CD14-positive monocyte (primary cell): ENCODE results near the gene UBE2J2. TPM values are rescaled to one million over a fixed set of nuclear protein-coding genes. Genes with fewer than 3 reads are reported as not detected.

Source experiments
- DNase-seq, 3 donors: peaks; one replicate each; pipeline ENCODE4 v3.0.0-alpha.2; 2011 to 2022
- H2AFZ ChIP-seq: 2 replicates; pipeline ENCODE4 v1.6.0; 2012; ENCODE audit warnings: mild to moderate bottlenecking, low read depth, low read length, inconsistent platforms; ENCODE audit not compliant: insufficient read depth, poor library complexity, severe bottlenecking
- H3K27ac ChIP-seq, 2 donors: 1 replicate in 1 of 2; 2 replicates in 1 of 2; pipeline ENCODE4 v1.5.1; 2012 to 2013; ENCODE audit warnings: low read length in 2 of 2, control low read depth in 1 of 2, inconsistent platforms in 1 of 2, low read depth in 1 of 2, mild to moderate bottlenecking in 1 of 2
- H3K27me3 ChIP-seq, 2 donors: one replicate each; pipeline versions ENCODE4 v1.6.0 to v1.6.1; 2011 to 2013; ENCODE audit warnings: low read length in 2 of 2; ENCODE audit not compliant: control insufficient read depth in 2 of 2, insufficient read depth in 2 of 2
- H3K36me3 ChIP-seq, 2 donors: replicated peaks in 1 of 2; 1 replicate in 1 of 2; 2 replicates in 1 of 2; pipeline versions ENCODE4 v1.5.1 to v1.6.1; 2012 to 2013; ENCODE audit warnings: low read length in 2 of 2, control low read depth in 1 of 2, inconsistent platforms in 1 of 2, mild to moderate bottlenecking in 1 of 2; ENCODE audit not compliant: insufficient read depth in 2 of 2, control insufficient read depth in 1 of 2
- H3K4me1 ChIP-seq, 2 donors: 1 replicate in 1 of 2; 2 replicates in 1 of 2; pipeline versions ENCODE4 v1.5.1 to v1.6.1; 2012 to 2013; ENCODE audit warnings: low read length in 2 of 2, control low read depth in 1 of 2, inconsistent platforms in 1 of 2, mild to moderate bottlenecking in 1 of 2, moderate library complexity in 1 of 2; ENCODE audit not compliant: insufficient read depth in 2 of 2, control insufficient read depth in 1 of 2
- H3K4me2 ChIP-seq: replicated peaks from 2 replicates; pipeline ENCODE3; 2012; ENCODE audit warnings: low read length, moderate library complexity, mild to moderate bottlenecking; ENCODE audit not compliant: poor library complexity, severe bottlenecking; ENCODE audit errors: extremely low read depth
- H3K4me3 ChIP-seq, 3 experiments: fragments of 200-600 bp in 1 of 3; sonication (generic) in 1 of 3; replicated peaks in 1 of 3; 1 replicate in 2 of 3; 2 replicates in 1 of 3; pipeline ENCODE4 v1.5.1; 2011 to 2013; ENCODE audit warnings: low read length in 3 of 3, mild to moderate bottlenecking in 3 of 3, control low read depth in 2 of 3, low read depth in 2 of 3, inconsistent platforms in 1 of 3, moderate library complexity in 1 of 3
- H3K79me2 ChIP-seq: 2 replicates; pipeline ENCODE4 v1.6.0; 2012; ENCODE audit warnings: mild to moderate bottlenecking, control low read depth, inconsistent platforms, low read length, moderate library complexity; ENCODE audit not compliant: insufficient read depth
- H3K9ac ChIP-seq: 2 replicates; pipeline ENCODE4 v1.6.0; 2017; ENCODE audit warnings: low read length, mild to moderate bottlenecking; ENCODE audit not compliant: insufficient read depth, poor library complexity, severe bottlenecking
- H3K9me3 ChIP-seq, 2 donors: replicated peaks in 1 of 2; 1 replicate in 1 of 2; 2 replicates in 1 of 2; pipeline versions ENCODE4 v1.5.1 to v1.6.1; 2012 to 2013; ENCODE audit warnings: low read length in 2 of 2, control low read depth in 1 of 2; ENCODE audit not compliant: control insufficient read depth in 1 of 2, insufficient read depth in 1 of 2
- H4K20me1 ChIP-seq: 2 replicates; pipeline ENCODE4 v1.6.0; 2012; ENCODE audit warnings: mild to moderate bottlenecking, low read length, control low read depth, moderate library complexity; ENCODE audit not compliant: insufficient read depth
- H3K27ac Mint-ChIP-seq, 7 donors: one replicate each; pipeline ENCODE4 v1.8.0; 2020; ENCODE audit warnings: mild to moderate bottlenecking in 7 of 7, mixed read lengths in 7 of 7, moderate library complexity in 6 of 7, inconsistent platforms in 2 of 7
- H3K27me3 Mint-ChIP-seq, 3 donors: one replicate each; pipeline ENCODE4 v1.8.0; 2021 to 2022; ENCODE audit warnings: low read depth in 3 of 3, mild to moderate bottlenecking in 3 of 3, mixed read lengths in 3 of 3, moderate library complexity in 3 of 3, inconsistent platforms in 1 of 3
- H3K36me3 Mint-ChIP-seq, 2 donors: one replicate each; pipeline ENCODE4 v1.8.0; 2020; ENCODE audit warnings: mixed read lengths in 2 of 2, inconsistent platforms in 1 of 2, mild to moderate bottlenecking in 1 of 2
- H3K4me1 Mint-ChIP-seq: one replicate; pipeline ENCODE4 v1.8.0; 2020; ENCODE audit warnings: mild to moderate bottlenecking, mixed read lengths
- H3K4me3 Mint-ChIP-seq, 2 donors: one replicate each; pipeline ENCODE4 v1.8.0; 2020; ENCODE audit warnings: mild to moderate bottlenecking in 2 of 2, mixed read lengths in 2 of 2, moderate library complexity in 1 of 2
- H3K9me3 Mint-ChIP-seq, 7 donors: one replicate each; pipeline ENCODE4 v1.8.0; 2020 to 2022; ENCODE audit warnings: mixed read lengths in 7 of 7, mild to moderate bottlenecking in 6 of 7, moderate library complexity in 6 of 7, inconsistent platforms in 2 of 7
- WGBS: methylation state at CpG from one replicate; pipeline ENCODE4 v1.1.5; 2013; ENCODE audit warnings: missing lambda C conversion rate; ENCODE audit not compliant: insufficient coverage; 5-methylcytosine and 5-hydroxymethylcytosine counted together
- intact Hi-C, 2 donors: fragments of 100-400 bp; cut with micrococcal nuclease; formaldehyde crosslinking; loops; one replicate each; pipeline versions ENCODE4 v1.15.0 to v1.15.1; 2023
- polyA plus RNA-seq, 3 donors: library from polyadenylated mRNA; depleted of rRNA in 1 of 3; unstranded in 2 of 3; stranded (reverse) in 1 of 3; fragments of 300-500 nt in 2 of 3; fragments of >200 nt in 1 of 3; fragmentation: Illumina TruSeq in 2 of 3; gene quantifications; 1 replicate in 2 of 3; 2 replicates in 1 of 3; pipeline ENCODE4 v1.2.3, GENCODE V29; 2012 to 2021
- TF ChIP-seq, protein P1 (sequence below): fragments of 200-600 bp; IDR thresholded peaks from one replicate; pipeline ENCODE4 v1.8.0; 2022; ENCODE audit warnings: antibody characterized with exemption, mild to moderate bottlenecking

Gene UBE2J2
- polyA plus RNA-seq, 3 donors = 36.5 to 83.2 (median 72.1) TPM

DNA sequence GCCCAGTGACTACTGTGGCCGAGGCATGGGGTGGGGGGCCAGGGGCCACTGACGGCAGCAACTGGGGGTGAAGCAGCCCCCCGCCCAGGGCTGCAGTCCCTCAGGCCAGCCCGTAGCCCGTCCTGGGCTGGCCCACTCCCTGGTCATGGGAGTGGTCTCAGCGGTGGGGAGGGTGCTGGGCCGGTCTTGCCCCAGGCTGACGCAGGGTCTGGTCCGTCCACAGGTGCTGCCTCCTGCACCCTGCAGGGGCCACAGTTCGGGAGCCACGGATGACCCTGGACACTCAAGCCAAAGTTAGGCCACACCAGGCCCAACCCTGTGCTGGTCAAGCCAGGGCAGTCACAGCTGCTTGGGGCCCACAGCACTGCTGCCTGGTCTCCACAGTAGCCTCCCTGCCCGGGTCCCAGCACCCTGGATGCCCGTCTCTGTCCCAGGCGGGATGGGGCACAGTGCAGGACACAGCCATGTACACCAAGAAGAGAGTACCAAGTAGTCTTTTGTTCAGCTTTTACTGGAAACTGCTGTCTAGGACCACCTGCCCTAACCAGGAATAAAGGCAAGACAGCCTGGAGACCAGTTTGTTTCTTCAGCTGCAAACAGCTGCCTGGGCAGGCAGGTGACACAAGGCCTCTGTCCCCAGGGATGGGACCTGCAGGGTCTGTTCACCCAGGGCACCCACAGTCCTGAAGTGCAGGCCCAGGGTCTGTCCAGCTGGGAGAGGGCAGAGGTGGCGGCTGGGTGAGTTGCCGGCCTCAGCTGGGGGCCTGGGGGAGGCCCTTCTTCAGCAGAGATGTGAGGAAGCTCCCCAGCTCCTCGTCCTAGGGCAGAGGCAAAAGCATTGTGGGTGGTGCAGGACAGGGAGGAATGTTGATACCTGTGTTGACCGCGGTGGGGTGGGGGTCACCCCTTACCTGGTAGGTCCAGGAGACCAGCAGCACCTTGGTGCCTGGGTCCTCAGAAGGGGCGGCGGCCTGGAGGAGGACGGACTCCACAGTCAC, 37.8 kb upstream of the UBE2J2 start:
- H2AFZ ChIP-seq = no peak overlapping the region
- no peak overlapping the region for H3K4me2 ChIP-seq
- no peaks in the 10 kb centered on the region for H3K9me3 ChIP-seq
- Mint-ChIP-seq H3K4me1 (peaks cover 16% of the 10 kb centered on the region), H3K27ac (no peak overlapping the region), H3K9me3 (no peaks in the 10 kb centered on the region), H3K27me3 (peaks cover 0 to 2% (median 0%) of the 10 kb centered on the region in 3 donors), H3K36me3 (peaks cover 27 to 57% of the 10 kb centered on the region in 2 donors), H3K4me3 (no peak overlapping the region)
- no peak overlapping the region for H3K27ac ChIP-seq
- TF ChIP-seq, protein P1, sequence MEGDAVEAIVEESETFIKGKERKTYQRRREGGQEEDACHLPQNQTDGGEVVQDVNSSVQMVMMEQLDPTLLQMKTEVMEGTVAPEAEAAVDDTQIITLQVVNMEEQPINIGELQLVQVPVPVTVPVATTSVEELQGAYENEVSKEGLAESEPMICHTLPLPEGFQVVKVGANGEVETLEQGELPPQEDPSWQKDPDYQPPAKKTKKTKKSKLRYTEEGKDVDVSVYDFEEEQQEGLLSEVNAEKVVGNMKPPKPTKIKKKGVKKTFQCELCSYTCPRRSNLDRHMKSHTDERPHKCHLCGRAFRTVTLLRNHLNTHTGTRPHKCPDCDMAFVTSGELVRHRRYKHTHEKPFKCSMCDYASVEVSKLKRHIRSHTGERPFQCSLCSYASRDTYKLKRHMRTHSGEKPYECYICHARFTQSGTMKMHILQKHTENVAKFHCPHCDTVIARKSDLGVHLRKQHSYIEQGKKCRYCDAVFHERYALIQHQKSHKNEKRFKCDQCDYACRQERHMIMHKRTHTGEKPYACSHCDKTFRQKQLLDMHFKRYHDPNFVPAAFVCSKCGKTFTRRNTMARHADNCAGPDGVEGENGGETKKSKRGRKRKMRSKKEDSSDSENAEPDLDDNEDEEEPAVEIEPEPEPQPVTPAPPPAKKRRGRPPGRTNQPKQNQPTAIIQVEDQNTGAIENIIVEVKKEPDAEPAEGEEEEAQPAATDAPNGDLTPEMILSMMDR = no peak
- H3K4me1 ChIP-seq = peaks cover 17 to 22% of the 10 kb centered on the region in 2 donors
- H3K9ac ChIP-seq = no peak overlapping the region
- DNase-seq = no peak
- H3K36me3 ChIP-seq = peaks cover 54 to 58% of the 10 kb centered on the region in 2 donors
- no peak overlapping the region for H3K4me3 ChIP-seq
- no peaks in the 10 kb centered on the region for H3K27me3 ChIP-seq
- peaks cover 47% of the 10 kb centered on the region for H4K20me1 ChIP-seq
- intact Hi-C loops = no loop called here
- 95% methylated on average over 22 of the region's 22 CpGs for WGBS
- peaks cover 13% of the 10 kb centered on the region for H3K79me2 ChIP-seq

DNA sequence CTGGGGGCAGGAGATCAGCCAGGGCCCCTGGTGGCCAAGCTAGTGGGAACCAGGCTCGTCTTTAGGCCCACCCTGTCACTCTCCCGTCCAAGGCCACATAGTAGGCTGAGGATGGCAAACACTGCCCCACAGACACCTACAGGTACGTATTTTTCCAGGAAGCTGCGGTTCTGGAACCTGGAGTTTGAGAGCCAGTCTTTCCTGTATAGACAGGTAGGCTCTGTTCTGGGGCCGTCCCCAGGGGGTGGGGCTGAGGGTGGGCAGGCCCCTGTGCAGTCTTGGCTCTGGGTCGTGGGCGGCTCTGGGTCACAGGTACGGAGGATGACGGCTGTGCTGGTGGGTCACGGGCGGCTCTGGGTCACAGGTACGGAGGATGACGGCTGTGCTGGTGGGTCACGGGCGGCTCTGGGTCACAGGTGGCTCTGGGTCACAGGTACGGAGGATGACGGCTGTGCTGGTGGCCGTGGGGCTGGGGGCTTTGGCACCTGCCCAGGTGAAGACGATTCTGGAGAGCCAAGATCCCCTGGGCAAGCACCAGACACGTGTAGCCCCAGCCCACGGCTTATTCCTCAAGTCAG, 36.9 kb upstream of the UBE2J2 start:
- Histone ChIP-seq H3K9ac (no peak overlapping the region), H3K4me3 (no peak overlapping the region), H3K4me1 (peaks cover 25 to 31% of the 10 kb centered on the region in 2 donors), H3K4me2 (no peak overlapping the region), H3K36me3 (peaks cover 51 to 52% of the 10 kb centered on the region in 2 donors), H3K27ac (no peak overlapping the region), H4K20me1 (peaks cover 50% of the 10 kb centered on the region), H3K79me2 (peaks cover 22% of the 10 kb centered on the region), H3K27me3 (no peaks in the 10 kb centered on the region), H3K9me3 (no peaks in the 10 kb centered on the region), H2AFZ (no peak overlapping the region)
- Mint-ChIP-seq H3K36me3 (peaks cover 22 to 50% of the 10 kb centered on the region in 2 donors), H3K9me3 (no peaks in the 10 kb centered on the region), H3K4me3 (no peak overlapping the region), H3K27me3 (peaks cover 0 to 2% (median 0%) of the 10 kb centered on the region in 3 donors), H3K27ac (no peak overlapping the region), H3K4me1 (peaks cover 23% of the 10 kb centered on the region)
- DNase-seq = no peak
- WGBS = 93% methylated on average over 19 of the region's 21 CpGs
- intact Hi-C loops = no loop called here
- TF ChIP-seq, protein P1 = no peak
